ENCODE results near the gene FANCE. TPM values are rescaled to one million over a fixed set of nuclear protein-coding genes. Genes with fewer than 3 reads are reported as not detected.
"Not testable (repeated sequence)": the region's sequence is repeated elsewhere in the genome, so short reads cannot be mapped to it uniquely, and the experiment has no call there.

FANCE gene
- total and polyA plus RNA-seq, 5 donors = 1.3 to 4.7 (median 2.7) TPM

DNA sequence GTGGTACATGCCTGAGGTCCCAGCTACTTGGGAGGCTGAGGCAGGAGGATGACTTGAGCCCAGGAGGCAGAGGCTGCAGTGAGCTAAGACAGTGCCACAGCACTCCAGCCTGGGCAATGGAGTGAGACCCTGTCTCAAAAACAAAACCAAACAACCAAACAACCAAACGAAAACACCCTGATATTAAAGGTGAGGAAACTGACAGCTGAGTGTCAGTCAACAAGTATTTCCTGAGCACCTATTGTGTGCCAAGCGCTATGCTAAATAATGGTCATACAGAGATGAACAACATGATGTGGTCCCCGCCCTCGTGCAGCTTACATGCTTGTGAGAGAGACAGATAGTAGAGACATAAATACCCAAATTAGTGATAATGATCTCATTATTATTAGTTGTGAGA is 62.4 kb downstream of the FANCE start:
- H3K9me3 ChIP-seq (ENCODE audit: control insufficient read depth, low read length) = no peaks in the 10 kb centered on the region
- H3K4me3 ChIP-seq (ENCODE audit: low read length) = no peak overlapping the region
- H3K27ac ChIP-seq (ENCODE audit: low read length) = no peak overlapping the region
- no peaks in the 10 kb centered on the region for H3K4me1 ChIP-seq (ENCODE audit: control insufficient read depth, insufficient read depth, low read length)
- 83% methylated on average over 4 of the region's 4 CpGs for WGBS
- intact Hi-C loops (cut with DNase I) = no loop called here
- H3K27me3 ChIP-seq (ENCODE audit: control insufficient read depth, insufficient read depth) = no peaks in the 10 kb centered on the region
- ATAC-seq (no peak), DNase-seq (no peak)

DNA sequence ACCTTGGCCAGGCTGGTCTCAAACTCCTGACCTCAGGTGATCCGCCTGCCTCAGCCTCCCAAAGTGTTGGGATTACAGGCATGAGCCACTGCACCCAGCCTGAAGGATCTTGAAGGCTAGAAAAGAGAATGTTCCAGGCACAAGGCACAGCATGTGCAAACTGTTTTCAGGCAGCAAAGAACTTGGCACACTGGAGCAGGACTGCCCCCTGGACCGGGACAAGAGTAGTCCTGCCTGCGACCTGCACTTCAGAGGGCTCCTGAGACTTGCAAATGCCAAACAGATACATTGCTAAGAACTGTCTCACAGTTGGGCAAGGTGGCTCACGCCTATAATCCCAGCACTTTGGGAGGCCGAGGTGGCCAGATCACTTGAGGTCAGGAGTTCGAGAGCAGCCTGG is 63.8 kb downstream of the FANCE start:
- H3K27ac ChIP-seq (ENCODE audit: low read length); intact Hi-C loops (cut with DNase I); H3K4me3 ChIP-seq (ENCODE audit: low read length); DNase-seq; ATAC-seq; H3K27me3 ChIP-seq (ENCODE audit: control insufficient read depth, insufficient read depth); H3K4me1 ChIP-seq (ENCODE audit: control insufficient read depth, insufficient read depth, low read length); H3K9me3 ChIP-seq (ENCODE audit: control insufficient read depth, low read length): not testable (repeated sequence)
- WGBS = 81% methylated on average over 6 of the region's 6 CpGs

Small RNAs within 50 kb of the gene (microRNA-seq; reads per million reads assigned to microRNA genes)
- 0 to 0.42 reads per million in 2 donors for gene MIR7111

Other genes with a start within 250 kb of the FANCE start
- gene SCUBE3, start 238.4 kb upstream of the FANCE start, total RNA-seq = under 1 TPM; 0.25 to 0.86 (median 0.49) TPM
- gene SCUBE3, start 238.4 kb upstream of the FANCE start, polyA plus RNA-seq = 0.38 TPM
- gene ZNF76, start 192.6 kb upstream of the FANCE start, total RNA-seq = 10 to 100 TPM; 28.6 to 44.4 (median 38.2) TPM
- gene ZNF76, start 192.6 kb upstream of the FANCE start, polyA plus RNA-seq = 35.8 TPM
- 1 to 10 TPM; 2.2 to 3.6 (median 2.7) TPM for gene DEF6, start 154.5 kb upstream of the FANCE start, total RNA-seq
- gene DEF6, start 154.5 kb upstream of the FANCE start, polyA plus RNA-seq = 1.3 TPM
- 10 to 100 TPM; 20.5 to 22.6 (median 21.3) TPM for gene PPARD, start 109.8 kb upstream of the FANCE start, total RNA-seq
- gene PPARD, start 109.8 kb upstream of the FANCE start, polyA plus RNA-seq = 21.2 TPM
- 100 to 1,000 TPM; 608 to 717 (median 617) TPM for gene RPL10A, start 16.1 kb downstream of the FANCE start, total RNA-seq
- gene RPL10A, start 16.1 kb downstream of the FANCE start, polyA plus RNA-seq = 672 TPM
- gene TEAD3, start 44.7 kb downstream of the FANCE start, total RNA-seq = 10 to 100 TPM; 27.0 to 50.1 (median 38.2) TPM
- gene TEAD3, start 44.7 kb downstream of the FANCE start, polyA plus RNA-seq = 27.1 TPM
- under 1 TPM in 2 of 4 donors, not detected in 2; 0.29 to 0.54 TPM for gene TULP1, start 60.6 kb downstream of the FANCE start, total RNA-seq
- 0.34 TPM for gene TULP1, start 60.6 kb downstream of the FANCE start, polyA plus RNA-seq
- gene FKBP5, start 236.6 kb downstream of the FANCE start, total RNA-seq = 100 to 1,000 TPM; 109 to 155 (median 111) TPM
- gene FKBP5, start 236.6 kb downstream of the FANCE start, polyA plus RNA-seq = 75.0 TPM